Measurements from ENCODE around the gene ALK.

- TF ChIP-seq, protein P1, sequence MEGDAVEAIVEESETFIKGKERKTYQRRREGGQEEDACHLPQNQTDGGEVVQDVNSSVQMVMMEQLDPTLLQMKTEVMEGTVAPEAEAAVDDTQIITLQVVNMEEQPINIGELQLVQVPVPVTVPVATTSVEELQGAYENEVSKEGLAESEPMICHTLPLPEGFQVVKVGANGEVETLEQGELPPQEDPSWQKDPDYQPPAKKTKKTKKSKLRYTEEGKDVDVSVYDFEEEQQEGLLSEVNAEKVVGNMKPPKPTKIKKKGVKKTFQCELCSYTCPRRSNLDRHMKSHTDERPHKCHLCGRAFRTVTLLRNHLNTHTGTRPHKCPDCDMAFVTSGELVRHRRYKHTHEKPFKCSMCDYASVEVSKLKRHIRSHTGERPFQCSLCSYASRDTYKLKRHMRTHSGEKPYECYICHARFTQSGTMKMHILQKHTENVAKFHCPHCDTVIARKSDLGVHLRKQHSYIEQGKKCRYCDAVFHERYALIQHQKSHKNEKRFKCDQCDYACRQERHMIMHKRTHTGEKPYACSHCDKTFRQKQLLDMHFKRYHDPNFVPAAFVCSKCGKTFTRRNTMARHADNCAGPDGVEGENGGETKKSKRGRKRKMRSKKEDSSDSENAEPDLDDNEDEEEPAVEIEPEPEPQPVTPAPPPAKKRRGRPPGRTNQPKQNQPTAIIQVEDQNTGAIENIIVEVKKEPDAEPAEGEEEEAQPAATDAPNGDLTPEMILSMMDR (IDR thresholded peaks at IDR 0.05), result no peak
- TF ChIP-seq POLR2AphosphoS5 (IDR thresholded peaks at IDR 0.05), result no peak
- TF ChIP-seq POLR2A (IDR thresholded peaks at IDR 0.05), result no peak
Measured at GRCh38 chr2:29767606-29768335, 153.6 kb downstream of the ALK start.

Data from sigmoid colon (tissue), 4 donors.